NCI-H1105 treated with DMSO at 0.1 percent for 48 hours (cell line): Measurements from ENCODE around the gene PHYKPL.
"Not testable (repeated sequence)": the region's sequence is repeated elsewhere in the genome, so short reads cannot be mapped to it uniquely, and the experiment has no call there.

Source experiments
- DNase-seq: peaks from one replicate; lab custom pipeline; 2025; lab: John Stamatoyannopoulos, UW

Gene PHYKPL

DNA sequence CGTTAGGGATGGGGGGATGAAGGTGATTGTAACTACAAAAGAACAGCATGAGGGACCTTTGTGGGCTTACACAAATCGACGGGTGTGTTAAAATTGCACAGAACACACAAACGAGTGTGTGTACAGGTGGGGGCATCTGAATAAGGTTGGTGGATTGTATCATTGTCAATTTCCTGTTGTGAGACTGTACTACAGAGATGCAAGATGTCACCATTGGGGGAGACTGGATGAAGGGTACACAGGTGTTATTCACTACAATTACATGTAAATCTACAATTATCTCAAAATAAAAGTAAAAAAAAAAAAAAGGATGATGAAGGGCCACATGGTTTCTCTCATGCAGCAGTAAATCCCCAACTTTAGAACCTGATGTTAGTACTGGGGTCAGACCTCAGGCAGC, 31.4 kb upstream of the PHYKPL start:
- no peak for DNase-seq

DNA sequence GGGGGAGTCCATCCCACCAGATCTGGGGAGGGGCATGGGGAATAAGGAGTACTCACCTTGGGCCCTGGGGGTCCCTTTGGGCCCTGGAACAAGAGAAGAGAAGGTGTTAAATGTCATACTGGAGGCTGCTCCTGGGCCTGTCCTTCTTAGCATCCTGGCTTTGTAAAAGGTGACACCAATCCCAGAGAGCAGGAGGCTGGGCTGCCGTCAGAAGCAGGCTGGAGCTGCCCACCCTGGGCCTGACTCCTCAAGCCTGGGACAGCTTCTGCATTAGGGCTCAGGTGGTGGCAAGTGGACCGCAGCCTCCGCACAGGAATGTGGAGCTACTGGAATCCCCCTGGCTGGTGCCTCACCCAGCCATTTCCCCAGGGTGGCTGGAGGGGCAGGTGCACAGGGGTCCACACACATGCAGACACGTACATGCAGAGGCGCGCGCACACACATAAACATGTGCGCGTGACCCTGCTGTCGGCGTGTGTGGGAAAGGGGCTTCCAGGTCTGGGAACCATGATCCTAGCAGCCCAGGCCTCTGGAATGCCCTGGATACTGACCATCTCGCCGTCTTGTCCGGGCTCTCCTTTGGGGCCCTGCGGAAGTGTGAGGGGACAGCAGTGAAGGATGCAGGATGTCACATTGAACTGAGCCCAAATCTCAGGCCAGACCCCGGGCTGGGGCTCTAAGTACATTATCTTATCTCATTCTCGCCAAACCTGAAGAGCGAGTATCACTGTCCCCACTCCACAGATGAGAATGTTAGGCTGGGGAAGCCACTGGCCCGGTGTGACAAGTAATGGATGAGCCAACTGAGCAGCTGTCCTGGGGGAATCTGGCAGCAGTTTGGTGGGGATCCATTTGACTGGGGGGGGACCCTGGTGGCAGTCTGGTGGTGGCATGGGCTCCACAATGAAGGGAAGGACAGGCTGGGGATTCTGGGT, 29.3 kb upstream of the PHYKPL start:
- no peak for DNase-seq

DNA sequence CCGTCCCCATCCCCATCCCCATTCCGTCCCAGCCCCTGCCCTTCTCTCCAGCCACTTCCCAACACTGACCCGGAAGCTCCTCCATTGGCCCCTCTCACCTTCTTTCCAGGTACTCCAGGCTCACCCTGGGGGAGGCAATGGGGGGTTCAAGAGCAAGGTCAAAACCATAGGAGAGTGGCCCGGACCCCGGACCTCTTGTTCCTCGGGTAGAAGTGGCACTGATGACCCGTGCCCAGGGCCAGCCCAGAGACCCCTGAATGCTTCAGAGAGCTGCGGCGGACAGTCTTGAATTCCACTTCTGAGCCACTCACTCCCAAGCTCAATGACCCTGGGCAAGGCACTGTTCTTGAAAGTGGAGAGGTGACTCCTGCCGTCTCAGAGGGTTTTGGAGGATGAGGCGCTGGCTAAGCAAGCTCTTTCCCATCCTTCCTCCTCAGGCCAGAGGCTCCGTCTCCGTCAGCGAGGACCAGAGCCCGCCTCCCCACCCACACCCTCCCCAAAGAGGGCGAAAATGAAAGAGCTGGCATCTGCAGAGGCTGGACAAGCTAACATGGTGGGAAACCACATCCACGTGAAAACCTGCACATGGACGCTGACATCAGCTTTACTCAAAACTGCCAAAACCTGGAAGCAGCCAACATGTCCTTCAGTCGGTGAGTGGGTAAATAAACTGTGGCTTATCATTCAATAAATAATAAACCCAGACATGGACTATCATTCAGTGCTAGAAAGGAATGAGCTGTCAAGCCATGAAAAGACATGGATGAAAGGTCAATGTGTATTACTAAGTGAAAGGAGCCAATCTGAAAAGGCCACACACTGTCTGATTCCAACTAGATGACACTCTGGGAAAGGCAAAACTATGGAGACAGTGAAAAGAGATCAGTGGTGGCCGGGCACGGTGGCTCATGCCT, 27.3 kb upstream of the PHYKPL start:
- no peak for DNase-seq

DNA sequence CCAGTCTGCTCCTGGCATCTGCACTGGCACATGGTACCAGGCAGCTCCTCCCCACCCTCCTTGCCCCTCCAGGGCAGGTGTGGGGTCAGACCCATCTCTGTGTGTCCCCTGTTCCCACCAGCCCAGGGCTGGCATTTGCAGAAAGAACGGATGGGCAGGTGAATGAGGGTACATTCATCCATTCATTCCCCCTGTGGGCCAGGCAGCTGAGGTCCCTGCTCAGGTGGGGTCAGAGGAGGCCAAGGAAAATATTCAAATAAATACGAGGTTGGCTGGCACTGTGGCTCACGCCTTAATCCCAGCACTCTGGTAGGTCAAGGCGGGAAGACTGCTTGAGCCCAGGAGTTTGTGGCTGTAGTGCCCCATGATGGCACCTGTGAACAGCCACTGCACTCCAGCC, 25.0 kb upstream of the PHYKPL start:
- no peak for DNase-seq

DNA sequence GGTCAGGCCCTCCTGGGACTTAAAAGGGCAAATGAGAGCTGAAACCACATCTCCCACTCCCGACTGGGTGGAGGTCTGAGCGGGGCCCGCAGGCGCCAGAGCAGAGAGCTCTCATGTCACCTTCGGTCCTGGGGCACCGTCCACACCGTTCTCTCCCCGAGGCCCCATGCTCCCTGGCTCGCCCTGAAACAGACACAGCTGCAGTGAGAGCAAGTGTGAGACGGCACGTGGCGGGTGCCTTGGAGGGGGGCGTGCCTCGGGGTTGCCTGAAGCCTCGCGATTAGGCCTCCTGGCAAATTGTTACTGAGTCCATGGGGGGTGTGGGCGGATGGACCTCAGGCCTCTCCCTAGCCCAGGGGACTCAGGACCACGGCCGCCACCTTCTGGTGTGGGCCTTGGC, 24.1 kb upstream of the PHYKPL start:
- no peak for DNase-seq

DNA sequence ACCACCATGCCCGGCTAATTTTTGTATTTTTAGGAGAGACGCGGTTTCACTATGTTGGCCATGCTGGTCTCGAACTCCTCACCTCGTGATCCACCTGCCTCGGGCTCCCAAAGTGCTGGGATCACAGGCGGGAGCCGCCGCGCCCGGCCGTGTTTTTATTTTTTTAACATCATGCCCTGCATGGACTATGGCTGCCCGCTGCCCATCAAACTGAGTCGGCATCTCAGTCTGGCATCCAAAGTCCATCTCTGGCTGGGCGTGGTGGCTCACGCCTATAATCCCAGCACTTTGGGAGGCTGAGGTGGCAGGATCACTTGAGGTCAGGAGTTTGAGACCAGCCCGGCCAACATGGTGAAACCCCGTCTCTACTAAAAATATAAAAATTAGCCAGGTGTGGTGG, 21.0 kb upstream of the PHYKPL start:
- not testable (repeated sequence) for DNase-seq

DNA sequence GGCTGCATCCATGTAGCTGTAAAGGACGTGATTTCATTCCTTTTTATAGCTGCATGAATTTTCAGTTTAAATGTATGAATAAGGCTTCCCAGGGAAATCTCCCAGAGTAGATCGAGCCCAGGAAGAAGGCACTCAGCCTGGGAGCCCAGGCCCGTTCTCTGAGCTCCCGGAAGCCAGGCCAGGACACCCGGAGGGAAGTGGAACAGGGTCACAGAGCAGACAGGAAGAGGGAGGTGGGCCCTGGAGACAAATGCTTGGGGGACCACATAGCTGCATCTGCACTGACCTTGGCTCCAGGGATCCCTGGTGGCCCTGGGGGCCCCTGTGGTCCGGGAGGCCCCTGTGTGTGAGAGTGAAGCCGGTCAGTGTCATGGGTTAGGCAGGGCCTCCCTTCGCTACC, 19.7 kb upstream of the PHYKPL start:
- no peak for DNase-seq

DNA sequence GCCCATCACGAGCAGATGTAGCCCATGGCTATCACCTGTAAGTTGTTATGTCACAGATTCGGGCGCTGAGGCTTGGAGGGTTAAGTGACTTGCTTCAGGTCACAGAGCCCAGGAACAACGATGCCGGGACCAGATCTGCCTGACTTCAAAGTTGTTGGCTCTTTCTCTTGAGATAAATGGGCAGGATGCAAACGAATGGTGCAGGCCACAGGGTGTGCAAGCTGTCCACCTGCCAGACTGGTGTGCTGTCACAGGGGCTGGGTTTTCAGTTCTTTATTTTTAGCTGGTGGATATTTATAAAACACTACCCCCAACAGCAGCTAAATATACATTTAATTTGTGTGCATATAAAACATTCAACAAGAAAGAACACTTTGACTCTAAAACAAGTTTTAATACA, 17.7 kb upstream of the PHYKPL start:
- DNase-seq, result no peak

DNA sequence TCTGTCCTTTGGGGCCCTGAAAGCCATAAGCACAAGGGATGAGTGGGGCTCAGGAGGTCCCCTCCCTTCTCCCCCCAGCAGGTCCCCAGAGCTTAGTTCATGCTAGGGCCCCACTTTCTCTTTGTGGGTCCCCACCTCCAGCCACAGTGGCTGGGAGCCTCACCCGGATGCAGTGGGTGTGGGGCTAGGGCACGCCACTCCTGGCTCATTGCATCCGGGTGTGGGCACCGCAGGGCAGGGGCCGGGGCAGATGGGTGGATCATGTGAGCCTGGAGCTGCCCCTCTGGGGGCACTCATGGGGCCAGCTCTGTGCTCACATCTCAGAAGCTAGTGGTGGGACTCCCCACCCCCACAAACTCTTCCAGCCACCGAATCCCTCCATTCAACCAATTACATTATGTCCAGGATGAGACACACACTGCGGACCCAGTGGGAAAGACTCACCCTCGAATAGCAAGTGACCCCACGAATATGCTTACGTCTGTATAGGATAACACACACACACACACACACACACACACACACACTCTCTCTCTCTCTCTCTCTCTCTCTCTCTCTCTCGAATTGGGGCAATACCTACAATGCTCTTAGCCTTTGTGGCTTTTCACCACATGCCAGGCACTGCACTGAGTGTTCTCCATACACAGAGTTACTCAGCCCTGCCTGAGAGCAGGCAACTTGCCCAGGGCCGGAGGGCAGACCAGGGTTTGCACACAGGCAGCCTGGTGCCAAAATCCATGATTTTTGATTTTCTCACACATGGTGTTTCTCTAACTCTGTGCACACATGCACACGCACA, 16.8 kb upstream of the PHYKPL start:
- no peak for DNase-seq

DNA sequence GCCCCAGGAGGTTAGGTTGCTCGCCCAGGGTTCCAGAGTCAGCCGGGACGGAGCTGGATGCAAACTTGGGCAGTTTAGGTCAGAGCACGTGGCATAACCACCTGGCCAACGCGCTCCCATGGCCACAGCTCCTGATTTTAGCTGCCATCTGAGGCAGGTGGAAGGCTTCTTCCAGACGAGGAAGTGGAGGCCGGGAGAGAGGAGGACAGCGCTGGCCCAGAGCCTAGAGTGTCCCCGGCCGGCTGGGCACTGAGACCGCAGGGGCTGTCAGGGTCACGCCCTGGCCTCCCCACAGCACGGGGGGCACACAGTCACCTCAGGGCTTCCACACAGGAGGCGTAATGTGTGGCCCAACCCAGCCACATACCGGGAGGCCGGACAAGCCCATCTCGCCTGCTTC, 16.1 kb upstream of the PHYKPL start:
- no peak for DNase-seq

DNA sequence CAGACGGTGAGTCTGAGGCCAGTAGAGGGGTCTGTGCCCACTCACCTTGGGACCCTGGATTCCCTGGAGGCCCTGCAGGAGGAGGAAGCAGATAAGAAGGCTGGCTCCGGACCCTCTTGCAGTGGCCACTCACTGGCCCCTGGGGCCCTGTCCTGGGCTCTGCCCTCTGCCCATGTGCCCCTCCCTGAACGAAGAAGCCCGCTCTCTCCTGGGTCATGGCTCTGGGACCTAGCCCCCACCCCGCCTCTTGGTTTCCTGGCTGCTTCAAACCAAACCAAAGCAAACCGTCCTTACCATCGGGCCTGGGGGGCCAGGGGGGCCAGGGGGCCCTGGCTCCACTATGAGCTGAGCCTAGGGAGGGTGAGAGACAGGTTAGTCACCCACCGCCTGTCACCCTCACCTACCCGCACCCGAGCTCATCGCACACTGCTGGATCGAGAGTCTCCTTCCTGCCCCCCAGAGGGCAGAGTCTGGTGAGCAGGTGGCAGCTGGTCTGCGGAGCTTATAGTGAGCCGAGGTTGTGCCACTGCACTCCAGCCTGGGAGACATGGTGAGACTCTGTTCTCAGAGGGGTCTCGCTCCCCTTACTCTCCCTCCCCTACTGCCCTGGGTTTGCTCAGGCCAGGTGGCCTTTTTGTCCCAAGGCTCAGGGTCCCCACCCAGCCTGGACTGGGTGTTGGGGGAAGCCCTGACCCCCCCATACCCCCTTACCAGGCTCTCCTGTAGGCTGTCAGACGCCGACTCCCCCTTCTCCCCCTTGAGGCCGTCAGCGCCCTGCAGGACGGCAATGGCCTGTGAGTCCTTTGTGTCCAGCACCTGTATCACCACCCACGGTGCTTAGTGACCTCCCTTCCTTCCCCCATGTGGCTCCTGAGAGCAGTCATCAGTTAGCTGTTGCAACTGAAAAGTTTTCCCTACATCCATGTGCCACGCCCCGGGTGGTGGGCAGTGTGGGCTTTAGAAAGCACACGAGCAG, 15.2 kb upstream of the PHYKPL start:
- DNase-seq, result no peak

DNA sequence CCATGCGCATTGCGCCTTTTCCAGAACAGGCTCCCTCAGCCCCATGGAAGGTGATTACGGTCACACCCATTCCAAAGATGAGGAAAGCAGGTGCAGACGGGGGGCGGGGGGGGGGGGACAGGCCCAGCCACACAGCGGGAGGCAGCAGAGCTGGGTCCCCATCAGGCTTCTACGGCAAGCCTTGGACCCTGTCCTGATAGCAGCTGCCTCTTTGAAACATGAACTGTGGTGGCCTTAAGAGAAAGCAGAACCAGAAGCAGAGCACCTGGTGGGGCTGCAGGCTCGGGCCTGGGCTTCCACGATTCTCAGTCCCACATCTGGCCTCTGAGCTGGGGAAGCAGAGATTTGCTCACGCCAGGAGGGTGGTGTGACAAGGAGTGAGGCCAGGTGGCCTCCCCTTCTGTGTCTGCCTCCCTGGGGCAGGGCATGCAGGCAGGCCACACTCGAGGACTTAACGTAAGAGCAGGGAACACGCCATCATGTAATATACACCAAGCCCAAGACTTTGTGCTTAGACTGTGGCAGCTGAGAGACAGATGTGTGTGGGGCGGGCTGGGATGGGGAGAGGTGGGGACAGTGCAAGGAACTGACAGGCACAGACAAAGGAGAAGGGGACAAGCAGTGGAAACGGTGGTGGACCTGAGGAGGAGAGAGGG, 14.2 kb upstream of the PHYKPL start:
- DNase-seq, result no peak

DNA sequence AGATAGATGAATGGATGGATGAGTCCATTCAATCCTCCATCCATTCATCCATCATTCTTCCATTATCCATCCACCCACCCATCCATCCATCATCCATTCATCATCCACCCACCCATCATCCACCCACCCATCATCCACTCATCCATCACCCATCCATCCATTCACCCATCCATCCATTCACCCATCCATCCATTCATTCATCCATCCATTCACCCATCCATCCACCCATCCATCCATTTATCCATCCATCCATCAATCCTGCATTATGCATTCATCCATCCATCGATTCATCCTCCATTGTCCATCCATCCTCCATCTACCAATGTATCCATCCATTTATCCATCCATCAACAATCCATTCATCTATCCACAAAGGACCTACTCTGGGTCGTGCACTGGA, 12.8 kb upstream of the PHYKPL start:
- no peak for DNase-seq

DNA sequence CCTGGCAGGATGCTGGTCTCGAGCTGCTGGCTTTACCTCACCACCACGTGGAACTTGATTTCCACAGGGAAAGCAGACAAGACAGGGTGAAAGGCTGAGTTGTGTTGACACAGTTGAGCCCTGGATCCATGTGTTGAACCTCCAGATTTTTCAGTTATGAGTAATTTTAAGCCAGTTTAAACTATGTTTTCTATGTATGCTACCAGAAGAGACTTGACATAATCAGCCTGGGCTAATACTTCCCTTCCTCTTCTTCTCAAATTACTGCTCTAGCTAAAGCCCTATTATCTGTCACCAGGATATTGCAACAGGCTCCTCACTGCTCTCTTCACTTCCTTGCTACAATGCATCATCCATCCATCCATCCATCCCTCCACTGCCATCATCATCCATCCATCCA, 12.0 kb upstream of the PHYKPL start:
- no peak for DNase-seq

DNA sequence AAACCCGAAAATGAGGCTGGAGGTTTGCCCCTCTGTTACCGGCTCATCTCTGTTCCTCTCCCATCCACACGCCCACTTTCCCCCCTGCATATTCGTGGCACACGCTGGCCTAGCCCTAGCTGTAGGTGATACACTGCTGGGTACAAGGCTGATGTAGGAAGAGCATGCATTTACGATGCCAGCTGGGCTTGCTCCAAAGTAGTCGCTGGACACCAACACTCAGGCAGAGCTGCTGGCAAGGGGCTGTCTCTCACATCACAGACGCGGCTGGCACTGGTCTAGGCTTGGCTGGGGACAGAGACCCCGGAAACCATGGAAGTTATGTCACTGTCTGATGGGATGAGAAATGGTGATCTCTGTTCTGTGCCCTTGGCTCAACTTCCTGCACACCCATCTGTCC, 9.8 kb upstream of the PHYKPL start:
- no peak for DNase-seq

DNA sequence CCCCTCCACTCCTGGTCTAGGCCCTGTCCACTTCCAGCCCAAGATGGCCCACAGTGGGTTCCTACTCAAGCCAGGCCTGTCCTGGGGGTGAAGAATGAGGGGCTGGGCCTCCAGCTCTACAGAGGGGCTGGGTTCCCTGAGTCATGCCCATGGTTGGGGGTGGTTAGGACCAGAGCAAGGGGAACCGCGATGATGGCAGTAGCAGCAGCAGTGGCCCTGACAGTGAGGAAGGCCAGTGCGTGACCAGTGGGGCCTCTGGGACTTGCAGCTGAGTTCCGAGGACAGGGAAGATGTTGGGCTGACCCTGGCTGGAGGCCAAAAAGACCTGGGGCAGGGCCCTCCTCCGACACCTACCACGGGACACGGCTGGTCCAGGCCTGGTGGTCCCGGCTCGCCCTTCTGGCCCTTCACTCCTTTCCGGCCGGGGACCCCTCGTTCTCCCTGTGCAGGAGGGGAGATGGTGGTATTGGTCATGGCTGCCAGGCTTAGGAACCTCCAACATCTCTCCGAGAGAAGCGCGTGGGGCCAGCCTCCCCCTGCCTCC, 9.2 kb upstream of the PHYKPL start:
- DNase-seq, result no peak

DNA sequence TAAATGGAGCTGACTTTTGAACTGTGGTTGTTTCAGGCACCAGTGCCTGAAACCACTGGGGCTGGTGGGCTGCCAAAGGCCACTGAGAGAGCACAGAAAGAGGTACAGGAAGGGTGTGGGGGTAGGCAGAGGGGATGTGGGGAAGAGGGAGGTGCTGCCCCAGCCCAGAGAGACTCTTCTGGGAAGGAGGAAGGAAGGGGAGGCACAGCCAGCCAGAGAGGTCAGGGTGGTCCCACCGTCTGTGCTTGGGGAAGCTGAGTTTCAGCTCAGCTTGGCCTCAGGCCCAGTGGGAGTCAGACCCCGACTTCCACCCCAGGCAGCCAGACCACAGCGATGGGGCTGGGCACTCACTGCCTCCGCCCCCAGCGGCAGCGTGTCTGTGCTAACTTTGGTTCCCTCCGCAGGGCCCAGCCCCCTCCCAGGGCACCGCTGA, 8.6 kb upstream of the PHYKPL start:
- DNase-seq, result no peak

DNA sequence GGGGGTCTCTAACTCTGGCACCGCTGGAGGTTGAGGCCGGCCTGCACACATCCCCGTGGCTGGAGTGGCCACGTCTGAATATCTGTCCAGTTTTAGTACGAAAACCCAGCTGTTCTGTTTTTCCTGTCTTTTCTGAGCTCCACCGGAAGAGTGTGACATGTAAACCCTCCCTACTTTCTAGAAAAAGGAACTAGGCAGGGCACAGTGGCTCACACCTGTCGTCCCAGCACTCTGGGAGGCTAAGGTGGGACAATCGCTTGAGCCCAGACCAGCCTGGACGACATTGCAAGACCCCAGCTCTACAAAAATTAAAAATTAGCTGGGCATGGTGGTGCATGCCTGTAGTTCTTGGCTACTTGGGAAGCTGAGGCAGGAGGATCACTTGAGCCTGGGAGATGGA, 8.2 kb upstream of the PHYKPL start:
- DNase-seq, result no peak

DNA sequence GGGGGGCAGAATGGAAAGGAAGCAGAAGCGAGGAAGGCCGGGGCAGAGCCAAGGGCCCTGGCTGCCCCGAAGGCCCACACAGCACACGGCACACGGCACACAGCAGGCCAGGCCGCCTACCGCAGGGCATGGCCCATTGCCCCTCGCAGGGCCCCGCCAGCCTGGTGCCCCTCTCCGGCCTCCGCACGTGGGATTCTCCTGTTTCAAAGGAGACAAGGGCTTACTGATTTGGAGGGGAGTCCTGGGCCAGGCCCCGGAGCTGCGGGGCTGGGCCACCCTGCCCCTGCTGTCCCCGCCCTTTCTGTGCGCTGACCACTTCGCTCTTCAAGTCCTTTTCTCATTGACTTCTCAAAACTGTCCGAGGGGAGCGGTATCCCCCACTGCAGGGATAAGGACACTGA, 7.7 kb upstream of the PHYKPL start:
- no peak for DNase-seq

DNA sequence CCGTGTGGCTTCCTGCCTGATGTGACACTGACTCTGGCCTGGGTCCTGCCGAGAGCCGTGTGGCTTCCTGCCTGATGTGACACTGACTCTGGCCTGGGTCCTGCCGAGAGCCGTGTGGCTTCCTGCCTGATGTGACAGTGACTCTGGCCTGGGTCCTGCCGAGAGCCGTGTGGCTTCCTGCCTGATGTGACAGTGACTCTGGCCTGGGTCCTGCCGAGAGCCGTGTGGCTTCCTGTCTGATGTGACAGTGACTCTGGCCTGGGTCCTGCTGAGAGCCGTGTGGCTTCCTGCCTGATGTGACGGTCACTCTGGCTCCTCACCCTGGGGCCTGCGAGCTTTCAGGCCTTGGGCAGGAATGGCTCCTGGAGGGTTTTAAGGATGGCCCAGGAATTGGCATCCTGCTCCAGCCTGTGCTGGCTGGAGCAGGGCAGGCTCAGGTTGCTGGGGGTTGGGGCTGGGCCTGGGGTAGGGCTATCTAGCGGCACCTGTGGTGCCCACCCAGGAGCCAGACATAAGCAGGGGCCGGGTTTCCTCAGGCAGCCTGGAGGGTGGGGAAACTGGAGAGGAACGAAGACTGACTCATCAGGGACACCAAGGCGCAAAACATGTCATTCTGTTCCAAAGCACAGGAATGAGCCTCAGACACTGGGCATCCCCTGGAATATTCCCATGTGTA, 7.2 kb upstream of the PHYKPL start:
- not testable (repeated sequence) for DNase-seq
